ENCODE measurements around the gene PKM.

PKM gene

DNA sequence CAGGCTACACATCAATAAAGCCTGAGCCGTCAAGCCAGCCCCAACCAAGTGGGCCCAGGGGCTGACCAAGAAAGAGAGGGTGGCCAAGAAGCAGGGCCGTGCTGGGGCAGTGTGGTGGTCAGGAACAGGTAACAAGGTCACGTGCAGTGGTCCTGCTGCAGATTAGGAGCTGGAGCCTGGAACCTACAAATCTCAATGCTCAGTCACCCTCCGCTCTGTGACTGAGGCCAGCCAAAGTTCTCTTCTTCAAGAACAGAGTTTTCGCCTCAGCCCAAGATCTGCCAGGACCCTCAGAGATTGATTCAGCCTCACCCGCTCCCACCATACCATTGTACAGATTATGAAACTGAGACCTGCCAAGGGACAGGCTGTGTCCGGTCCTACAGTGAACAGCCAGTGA is 60.3 kb downstream of the PKM start:
- CTCF ChIA-PET = interaction anchor here (0.8 kb wide), 1 partner anchor 14 kb away, joined by 5 read pairs; no protein-coding TSS in a partner anchor
- no peak overlapping the region for H3K4me3 ChIP-seq (ENCODE audit: low read depth, low read length)
- POLR2A ChIA-PET = no interaction called here
- DNase-seq (ENCODE audit: low read depth, low spot score) = no peak
- TF ChIP-seq, protein P1, sequence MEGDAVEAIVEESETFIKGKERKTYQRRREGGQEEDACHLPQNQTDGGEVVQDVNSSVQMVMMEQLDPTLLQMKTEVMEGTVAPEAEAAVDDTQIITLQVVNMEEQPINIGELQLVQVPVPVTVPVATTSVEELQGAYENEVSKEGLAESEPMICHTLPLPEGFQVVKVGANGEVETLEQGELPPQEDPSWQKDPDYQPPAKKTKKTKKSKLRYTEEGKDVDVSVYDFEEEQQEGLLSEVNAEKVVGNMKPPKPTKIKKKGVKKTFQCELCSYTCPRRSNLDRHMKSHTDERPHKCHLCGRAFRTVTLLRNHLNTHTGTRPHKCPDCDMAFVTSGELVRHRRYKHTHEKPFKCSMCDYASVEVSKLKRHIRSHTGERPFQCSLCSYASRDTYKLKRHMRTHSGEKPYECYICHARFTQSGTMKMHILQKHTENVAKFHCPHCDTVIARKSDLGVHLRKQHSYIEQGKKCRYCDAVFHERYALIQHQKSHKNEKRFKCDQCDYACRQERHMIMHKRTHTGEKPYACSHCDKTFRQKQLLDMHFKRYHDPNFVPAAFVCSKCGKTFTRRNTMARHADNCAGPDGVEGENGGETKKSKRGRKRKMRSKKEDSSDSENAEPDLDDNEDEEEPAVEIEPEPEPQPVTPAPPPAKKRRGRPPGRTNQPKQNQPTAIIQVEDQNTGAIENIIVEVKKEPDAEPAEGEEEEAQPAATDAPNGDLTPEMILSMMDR (IDR thresholded peaks at IDR 0.05; ENCODE audit: insufficient read depth, low read length, missing control alignments) = no peak

DNA sequence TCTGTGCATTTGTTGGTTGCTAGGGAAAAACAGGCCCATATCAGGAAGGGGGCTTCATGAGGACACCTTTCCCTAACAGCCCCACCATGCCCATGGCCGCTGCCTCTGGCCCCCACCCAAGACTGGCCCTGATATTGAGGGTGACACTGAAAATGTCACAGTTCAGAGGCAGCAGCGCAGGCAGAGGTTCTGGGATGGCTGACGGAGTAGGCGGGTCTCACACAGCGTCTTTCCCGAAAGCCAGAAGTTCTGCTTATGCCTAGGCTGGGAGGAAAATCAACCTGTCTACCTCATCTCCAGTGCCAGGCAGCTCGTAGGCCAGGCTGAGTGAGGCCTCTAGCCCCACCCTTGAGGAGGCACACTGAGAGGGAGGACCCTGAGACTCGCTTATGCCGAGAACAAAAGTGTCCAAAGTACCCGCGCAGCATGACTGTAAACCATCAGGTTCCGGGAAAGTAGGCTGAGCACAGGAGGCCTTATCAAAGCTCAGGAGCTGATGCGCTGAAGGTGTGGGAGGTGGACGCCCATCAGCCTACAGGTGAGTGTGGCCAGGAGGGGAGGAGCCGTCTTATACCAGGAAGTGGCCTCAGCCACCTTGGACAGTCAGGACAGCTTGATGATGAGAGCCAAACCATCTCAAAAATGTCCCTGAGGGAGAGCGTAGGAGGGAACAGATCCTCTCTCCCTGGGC is 60.9 kb downstream of the PKM start:
- ChIA-PET POLR2A (no interaction called here), CTCF (interaction anchor here (0.8 kb wide), 1 partner anchor 13 kb away, joined by 5 read pairs; no protein-coding TSS in a partner anchor)
- TF ChIP-seq, protein P1 (IDR thresholded peaks at IDR 0.05; ENCODE audit: insufficient read depth, low read length, missing control alignments) = no peak
- no peak for DNase-seq (ENCODE audit: low read depth, low spot score)
- H3K4me3 ChIP-seq (ENCODE audit: low read depth, low read length) = no peak overlapping the region

DNA sequence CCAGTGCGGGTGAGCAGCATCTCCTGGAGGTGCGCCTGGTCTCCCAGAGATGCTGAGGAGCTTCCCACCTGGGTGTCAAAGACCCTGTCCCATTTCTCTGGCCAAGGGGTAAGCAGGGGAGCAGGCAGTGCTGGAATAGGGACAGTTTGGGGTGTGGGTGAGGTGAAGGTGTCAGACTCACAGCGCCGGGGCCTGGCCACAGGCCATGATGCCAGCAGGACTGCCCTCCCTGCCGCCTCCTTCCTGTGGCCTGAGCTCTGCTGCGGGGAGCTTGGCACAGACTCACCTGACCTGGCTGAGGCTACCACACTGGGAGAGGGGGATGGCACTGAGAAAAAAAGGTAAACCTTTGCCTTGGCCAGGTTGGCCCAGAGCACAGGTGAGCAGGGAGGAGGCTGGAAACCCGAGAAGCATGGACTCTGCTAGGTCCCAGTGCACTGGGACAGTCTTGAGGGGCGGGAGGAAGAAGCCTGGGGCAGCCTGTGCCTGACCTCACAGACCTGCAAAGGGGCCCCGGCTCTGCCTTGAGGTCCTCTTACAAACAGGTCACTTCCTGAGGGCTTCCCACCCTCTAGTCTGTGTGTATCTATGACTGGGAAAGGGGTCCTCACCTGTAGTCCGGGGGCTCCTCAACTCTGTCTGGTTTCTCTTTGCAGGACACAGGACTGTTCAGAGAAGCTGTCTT is 61.6 kb downstream of the PKM start:
- TF ChIP-seq, protein P1 (IDR thresholded peaks at IDR 0.05; ENCODE audit: insufficient read depth, low read length, missing control alignments) = no peak
- DNase-seq (ENCODE audit: low read depth, low spot score) = no peak
- H3K4me3 ChIP-seq (ENCODE audit: low read depth, low read length) = no peak overlapping the region
- ChIA-PET POLR2A (interaction anchor here (0.9 kb wide), 1 partner anchor 10 kb away, joined by 3 read pairs; no protein-coding TSS in a partner anchor), CTCF (interaction anchor here (0.8 to 1.3 kb wide), 2 partner anchors 13 kb away, joined by 5 to 6 read pairs; no protein-coding TSS in a partner anchor)

DNA sequence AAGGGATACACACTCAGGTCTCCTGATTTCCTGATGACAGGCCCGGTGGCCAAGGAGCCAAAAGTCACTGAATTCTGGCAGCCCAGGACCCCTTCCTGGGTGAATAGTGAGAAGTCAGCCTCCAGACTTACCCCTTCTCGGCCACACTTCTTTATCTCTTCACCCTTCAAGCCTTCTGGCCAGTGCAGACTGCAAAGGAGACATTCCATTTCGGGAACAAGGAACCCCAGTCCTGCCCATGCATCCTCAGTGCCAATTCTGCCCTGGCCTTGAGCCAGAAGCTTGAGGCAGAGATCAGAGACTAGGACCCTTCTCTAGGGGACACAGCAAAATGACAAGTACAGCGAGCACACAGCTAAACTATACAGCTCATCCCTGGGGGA is 62.2 kb downstream of the PKM start:
- CTCF ChIA-PET = interaction anchor here (1.3 kb wide), 1 partner anchor 12 kb away, joined by 6 read pairs; no protein-coding TSS in a partner anchor
- TF ChIP-seq, protein P1 (IDR thresholded peaks at IDR 0.05; ENCODE audit: insufficient read depth, low read length, missing control alignments) = no peak
- H3K4me3 ChIP-seq (ENCODE audit: low read depth, low read length) = no peak overlapping the region
- POLR2A ChIA-PET = interaction anchor here (0.9 kb wide), 1 partner anchor 10 kb away, joined by 3 read pairs; no protein-coding TSS in a partner anchor
- no peak for DNase-seq (ENCODE audit: low read depth, low spot score)

DNA sequence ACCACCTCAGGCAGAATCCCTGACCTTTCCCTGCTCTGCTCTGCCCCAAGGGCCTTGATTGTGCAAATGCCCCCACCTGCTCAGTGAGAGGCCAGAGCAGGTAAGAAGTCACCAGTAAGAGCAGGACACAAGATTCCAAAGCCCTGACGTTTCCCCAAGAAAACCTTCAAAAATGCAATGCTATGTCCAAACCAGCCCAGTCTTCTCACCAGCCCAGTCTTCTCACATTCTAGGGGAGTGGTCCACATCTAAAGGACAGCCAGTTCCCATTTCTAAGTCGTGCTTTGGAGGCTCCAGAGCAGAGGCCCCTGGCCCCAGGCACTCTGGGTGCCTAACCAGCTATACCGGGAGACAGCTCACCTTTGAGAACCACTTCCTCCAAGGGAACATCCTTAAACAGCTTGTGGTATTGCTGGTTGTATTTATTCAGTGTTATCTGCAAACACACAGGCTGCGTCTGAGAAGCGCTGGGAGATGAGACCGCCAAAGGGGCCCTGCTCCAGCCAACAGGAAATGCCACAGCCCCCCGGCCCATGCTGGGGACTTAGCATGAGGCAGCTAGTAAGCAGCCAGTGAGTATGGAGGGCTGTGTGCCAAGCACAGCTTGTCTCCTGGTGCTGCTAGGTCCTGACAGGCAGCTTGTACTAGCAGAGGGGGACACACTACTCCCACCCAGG is 62.7 kb downstream of the PKM start:
- POLR2A ChIA-PET = interaction anchor here (0.9 kb wide), 1 partner anchor 9 kb away, joined by 3 read pairs; no protein-coding TSS in a partner anchor
- no peak overlapping the region for H3K4me3 ChIP-seq (ENCODE audit: low read depth, low read length)

More for the DNA sequence above, 62.7 kb downstream of the PKM start:
- no peak for DNase-seq (ENCODE audit: low read depth, low spot score)
- CTCF ChIA-PET = interaction anchor here (1.3 kb wide), 1 partner anchor 12 kb away, joined by 6 read pairs; no protein-coding TSS in a partner anchor
- TF ChIP-seq, protein P1 (IDR thresholded peaks at IDR 0.05; ENCODE audit: insufficient read depth, low read length, missing control alignments) = no peak
